MM.1S (cell line): Measurements from ENCODE around the gene PPM1H.

Experiments used
- DNase-seq: peaks from one replicate; pipeline ENCODE4 v3.0.0-alpha.2; 2015
- H2AFZ ChIP-seq: fragments of 300-600 bp; sonication (generic); 2 replicates; pipeline ENCODE4 v1.6.0; 2016; ENCODE audit warnings: antibody characterized with exemption, low read length
- H3F3A ChIP-seq: fragments of 300-600 bp; sonication (generic); 2 replicates; pipeline ENCODE4 v1.6.1; 2016; ENCODE audit warnings: mild to moderate bottlenecking, antibody characterized with exemption, low read length, moderate library complexity, mixed read lengths; ENCODE audit not compliant: insufficient read depth
- H3K27ac ChIP-seq: fragments of 300-600 bp; sonication (generic); 2 replicates; pipeline ENCODE4 v1.5.1; 2016; ENCODE audit warnings: mild to moderate bottlenecking, low read length
- H3K27me3 ChIP-seq: fragments of 300-600 bp; sonication (generic); replicated peaks from 2 replicates; pipeline ENCODE4 v1.6.0; 2016; ENCODE audit warnings: low read length; ENCODE audit not compliant: insufficient read depth
- H3K36me3 ChIP-seq: fragments of 300-600 bp; sonication (generic); replicated peaks from 2 replicates; pipeline ENCODE4 v1.6.1; 2016; ENCODE audit warnings: mild to moderate bottlenecking, low read length, mixed read lengths; ENCODE audit not compliant: insufficient read depth
- H3K4me1 ChIP-seq: fragments of 300-600 bp; sonication (generic); 2 replicates; pipeline ENCODE4 v1.6.1; 2016; ENCODE audit warnings: low read length, mixed read lengths
- H3K4me2 ChIP-seq: fragments of 300-600 bp; sonication (generic); 2 replicates; pipeline ENCODE4 v1.6.0; 2016; ENCODE audit warnings: low read depth, low read length
- H3K4me3 ChIP-seq: fragments of 300-600 bp; sonication (generic); 2 replicates; pipeline ENCODE4 v1.5.1; 2016; ENCODE audit warnings: low read length, mixed read lengths
- H3K79me2 ChIP-seq: fragments of 300-600 bp; sonication (generic); 2 replicates; pipeline ENCODE4 v1.6.1; 2016; ENCODE audit warnings: mixed run types, low read length, mixed read lengths
- H3K9ac ChIP-seq: fragments of 300-600 bp; sonication (generic); 2 replicates; pipeline ENCODE4 v1.6.1; 2016; ENCODE audit warnings: low read length, mixed read lengths
- H3K9me2 ChIP-seq: fragments of 300-600 bp; sonication (generic); replicated peaks from 2 replicates; pipeline ENCODE4 v1.6.1; 2016; ENCODE audit warnings: mild to moderate bottlenecking, low read length, mixed read lengths; ENCODE audit not compliant: insufficient read depth
- H3K9me3 ChIP-seq: fragments of 300-600 bp; sonication (generic); replicated peaks from 2 replicates; pipeline ENCODE4 v1.6.1; 2016; ENCODE audit warnings: mild to moderate bottlenecking, low read length, mixed read lengths; ENCODE audit not compliant: insufficient read depth
- H4K20me1 ChIP-seq: fragments of 300-600 bp; sonication (generic); 2 replicates; pipeline ENCODE4 v1.6.1; 2016; ENCODE audit warnings: mild to moderate bottlenecking, low read length, moderate library complexity, mixed read lengths; ENCODE audit not compliant: insufficient read depth
- EZH2 ChIP-seq: fragments of 300-600 bp; sonication (generic); optimal IDR thresholded peaks from 2 replicates; pipeline ENCODE3; 2017; ENCODE audit warnings: low read depth, mild to moderate bottlenecking, antibody characterized with exemption, low read length, mixed read lengths
- EZH2phosphoT487 ChIP-seq: fragments of 300-600 bp; sonication (generic); IDR thresholded peaks from 2 replicates; pipeline ENCODE4 v1.6.1; 2018; ENCODE audit warnings: antibody characterized with exemption, low read length
- TF ChIP-seq, protein P1 (sequence below): fragments of 300-600 bp; sonication (generic); IDR thresholded peaks from 2 replicates; pipeline ENCODE4 v1.5.1; 2016; ENCODE audit warnings: antibody characterized with exemption, low read length, mixed read lengths

The PPM1H gene

DNA sequence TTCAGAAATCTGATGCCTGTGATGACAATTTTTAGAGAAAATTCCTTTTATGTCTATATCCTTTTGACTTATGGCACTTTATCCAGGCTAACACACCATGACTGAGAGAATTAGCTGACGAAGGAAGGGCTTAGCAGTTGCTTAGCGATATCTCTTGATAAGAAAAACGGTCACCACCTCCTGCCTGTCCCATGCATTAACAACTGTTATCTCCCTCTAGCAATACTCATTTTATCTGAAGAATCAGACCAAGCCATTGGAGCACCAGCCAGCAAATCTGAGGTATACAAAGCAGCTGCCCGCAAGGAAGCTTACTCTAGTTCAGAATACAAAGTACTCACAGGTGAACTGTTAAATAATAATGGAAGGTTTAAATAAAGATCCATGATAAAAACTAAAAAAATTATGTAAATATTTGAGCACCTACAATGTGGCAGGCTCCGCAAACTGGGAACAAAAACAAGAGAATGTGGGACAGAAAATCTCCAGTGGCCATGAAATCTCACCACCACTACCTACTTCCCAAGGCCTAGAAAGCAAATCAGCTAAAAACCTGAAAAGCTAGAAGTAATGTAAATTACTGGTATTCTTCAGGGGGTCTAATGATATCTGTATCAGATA, 24.3 kb downstream of the PPM1H start:
- TF ChIP-seq EZH2 (no peak), EZH2phosphoT487 (no peak)
- TF ChIP-seq, protein P1, sequence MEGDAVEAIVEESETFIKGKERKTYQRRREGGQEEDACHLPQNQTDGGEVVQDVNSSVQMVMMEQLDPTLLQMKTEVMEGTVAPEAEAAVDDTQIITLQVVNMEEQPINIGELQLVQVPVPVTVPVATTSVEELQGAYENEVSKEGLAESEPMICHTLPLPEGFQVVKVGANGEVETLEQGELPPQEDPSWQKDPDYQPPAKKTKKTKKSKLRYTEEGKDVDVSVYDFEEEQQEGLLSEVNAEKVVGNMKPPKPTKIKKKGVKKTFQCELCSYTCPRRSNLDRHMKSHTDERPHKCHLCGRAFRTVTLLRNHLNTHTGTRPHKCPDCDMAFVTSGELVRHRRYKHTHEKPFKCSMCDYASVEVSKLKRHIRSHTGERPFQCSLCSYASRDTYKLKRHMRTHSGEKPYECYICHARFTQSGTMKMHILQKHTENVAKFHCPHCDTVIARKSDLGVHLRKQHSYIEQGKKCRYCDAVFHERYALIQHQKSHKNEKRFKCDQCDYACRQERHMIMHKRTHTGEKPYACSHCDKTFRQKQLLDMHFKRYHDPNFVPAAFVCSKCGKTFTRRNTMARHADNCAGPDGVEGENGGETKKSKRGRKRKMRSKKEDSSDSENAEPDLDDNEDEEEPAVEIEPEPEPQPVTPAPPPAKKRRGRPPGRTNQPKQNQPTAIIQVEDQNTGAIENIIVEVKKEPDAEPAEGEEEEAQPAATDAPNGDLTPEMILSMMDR: no peak
- H3K36me3 ChIP-seq: no peaks in the 10 kb centered on the region
- no peak overlapping the region for H3K4me3 ChIP-seq
- no peaks in the 10 kb centered on the region for H3F3A ChIP-seq
- H3K27ac ChIP-seq: no peak overlapping the region
- no peak overlapping the region for H2AFZ ChIP-seq
- H3K79me2 ChIP-seq: no peaks in the 10 kb centered on the region
- no peaks in the 10 kb centered on the region for H3K9me3 ChIP-seq
- no peaks in the 10 kb centered on the region for H3K4me1 ChIP-seq
- H3K4me2 ChIP-seq: no peak overlapping the region
- H3K27me3 ChIP-seq: no peaks in the 10 kb centered on the region
- no peaks in the 10 kb centered on the region for H4K20me1 ChIP-seq
- no peaks in the 10 kb centered on the region for H3K9me2 ChIP-seq
- DNase-seq: no peak
- no peak overlapping the region for H3K9ac ChIP-seq

DNA sequence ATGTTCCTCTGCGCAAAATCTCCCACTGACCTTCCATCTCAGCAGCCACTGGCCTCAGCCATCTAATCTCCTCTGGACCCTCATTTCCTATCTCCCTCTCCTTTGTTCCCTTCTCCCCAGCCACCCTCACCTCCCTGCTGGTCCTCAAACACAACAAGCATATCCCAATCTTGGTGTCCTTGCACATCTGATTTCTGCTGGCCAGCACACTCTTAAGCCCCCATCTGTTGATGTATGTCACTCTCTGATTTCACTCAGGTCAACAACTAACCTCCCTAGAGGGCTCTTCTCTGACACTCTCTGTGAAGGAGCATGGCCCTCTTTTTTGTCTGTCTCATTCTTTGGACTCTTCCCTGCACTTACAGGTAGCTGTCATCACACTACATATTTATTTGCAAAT, 25.6 kb downstream of the PPM1H start:
- Histone ChIP-seq H3K4me3 (no peak overlapping the region), H2AFZ (no peak overlapping the region), H3K27ac (no peak overlapping the region), H3K79me2 (no peaks in the 10 kb centered on the region), H3K9ac (no peak overlapping the region), H3K27me3 (no peaks in the 10 kb centered on the region), H3K4me2 (no peak overlapping the region), H4K20me1 (no peaks in the 10 kb centered on the region), H3K9me3 (no peaks in the 10 kb centered on the region), H3K9me2 (no peaks in the 10 kb centered on the region), H3K4me1 (no peaks in the 10 kb centered on the region), H3F3A (no peaks in the 10 kb centered on the region), H3K36me3 (no peaks in the 10 kb centered on the region)
- no peak for DNase-seq
- no peak for TF ChIP-seq EZH2phosphoT487
- TF ChIP-seq EZH2: no peak
- TF ChIP-seq, protein P1: no peak

DNA sequence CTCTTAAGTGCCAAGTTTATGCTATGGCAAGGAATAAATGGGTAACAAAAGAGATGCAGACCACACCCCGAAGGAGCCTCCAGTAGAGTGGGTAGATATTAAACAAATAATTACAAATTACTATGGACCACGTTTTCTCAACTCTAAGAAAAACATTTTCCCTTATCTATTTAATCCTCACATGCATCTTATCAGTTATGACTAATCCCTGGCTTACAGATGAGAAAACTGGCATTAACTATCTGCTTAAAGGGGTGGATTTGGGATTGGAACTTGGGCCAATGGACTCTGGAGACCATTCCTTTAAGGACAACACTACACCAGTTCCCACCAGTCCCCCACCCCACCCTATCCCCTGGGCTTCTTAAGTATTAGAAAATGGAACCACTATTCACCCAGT, 26.3 kb downstream of the PPM1H start:
- no peak overlapping the region for H3K9ac ChIP-seq
- no peaks in the 10 kb centered on the region for H3K9me3 ChIP-seq
- TF ChIP-seq EZH2 (no peak), EZH2phosphoT487 (no peak)
- H3F3A ChIP-seq: no peaks in the 10 kb centered on the region
- no peak overlapping the region for H3K4me3 ChIP-seq
- no peaks in the 10 kb centered on the region for H4K20me1 ChIP-seq
- DNase-seq: no peak
- no peaks in the 10 kb centered on the region for H3K36me3 ChIP-seq
- no peak overlapping the region for H3K27ac ChIP-seq
- H3K4me2 ChIP-seq: no peak overlapping the region
- no peaks in the 10 kb centered on the region for H3K4me1 ChIP-seq
- no peaks in the 10 kb centered on the region for H3K79me2 ChIP-seq
- H2AFZ ChIP-seq: no peak overlapping the region
- H3K27me3 ChIP-seq: no peaks in the 10 kb centered on the region
- no peaks in the 10 kb centered on the region for H3K9me2 ChIP-seq

DNA sequence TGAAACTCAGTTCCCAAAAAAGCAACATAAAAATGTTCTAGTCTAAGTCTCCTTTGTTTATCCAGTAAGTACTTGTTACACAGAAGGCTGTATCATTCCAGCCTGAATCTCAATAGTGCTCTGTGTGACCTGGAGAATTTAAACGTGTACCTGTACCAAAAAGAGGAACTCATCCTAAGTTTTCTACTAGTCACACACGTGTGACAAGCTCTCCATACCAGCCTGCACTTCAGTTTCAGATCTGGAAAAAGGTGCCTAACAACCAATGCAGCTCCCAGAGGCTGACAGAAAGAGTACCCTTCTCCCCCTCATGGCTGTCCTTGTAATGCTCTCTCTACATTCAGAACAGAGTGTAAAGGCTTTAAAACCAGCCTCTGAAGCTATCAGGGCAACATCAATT, 27.4 kb downstream of the PPM1H start:
- Histone ChIP-seq H3F3A (no peaks in the 10 kb centered on the region), H3K4me1 (peaks cover 9% of the 10 kb centered on the region; the same call in 1 of the 2 replicates), H3K4me2 (no peak overlapping the region), H3K9me3 (no peaks in the 10 kb centered on the region), H3K9me2 (no peaks in the 10 kb centered on the region), H3K9ac (no peak overlapping the region), H3K27me3 (no peaks in the 10 kb centered on the region), H3K36me3 (no peaks in the 10 kb centered on the region), H3K79me2 (no peaks in the 10 kb centered on the region), H3K4me3 (no peak overlapping the region), H4K20me1 (no peaks in the 10 kb centered on the region), H2AFZ (no peak overlapping the region), H3K27ac (no peak overlapping the region)
- TF ChIP-seq EZH2 (no peak), EZH2phosphoT487 (no peak)
- TF ChIP-seq, protein P1: no peak
- DNase-seq: no peak
